ENCODE measurements around the gene IFNGR1.
"Not testable (repeated sequence)": the region's sequence is repeated elsewhere in the genome, so short reads cannot be mapped to it uniquely, and the experiment has no call there.

The IFNGR1 gene
- 37.1 reads per million, percentile 61 among the genes with 10 or more reads in this experiment for total RNA-seq

GRCh38 chr6:137218917-137219663 lies at the start of gene IFNGR1:
Gene IFNGR1 (minus strand): TSS chr6:137219385. CDS start chr6:137219327, 58 bp downstream.
- DNase-seq, result peak; percentile 91

- DNase-seq, result no peak
These were observed 49.7 kb upstream of the IFNGR1 start for GRCh38 chr6:137268911-137269310.

GRCh38 chr6:137266309-137266586 lies 47.1 kb upstream of the IFNGR1 start:
- no peak for DNase-seq

- no peak for DNase-seq
These were observed 46.5 kb upstream of the IFNGR1 start for GRCh38 chr6:137265561-137266308.

GRCh38 chr6:137264311-137265075 lies 45.3 kb upstream of the IFNGR1 start:
- no peak for DNase-seq

GRCh38 chr6:137261761-137262160 lies 42.6 kb upstream of the IFNGR1 start:
- DNase-seq, result no peak

- no peak for DNase-seq
These were observed 42.2 kb upstream of the IFNGR1 start for GRCh38 chr6:137261361-137261760.

- no peak for DNase-seq
These were observed 41.0 kb upstream of the IFNGR1 start for GRCh38 chr6:137260217-137260616.

- DNase-seq, result no peak
These were observed 40.2 kb upstream of the IFNGR1 start for GRCh38 chr6:137259349-137259748.

GRCh38 chr6:137258170-137258569 lies 39.0 kb upstream of the IFNGR1 start:
- no peak for DNase-seq

- no peak for DNase-seq
These were observed 37.3 kb upstream of the IFNGR1 start for GRCh38 chr6:137256350-137257103.

GRCh38 chr6:137254966-137255365 lies 35.8 kb upstream of the IFNGR1 start:
- no peak for DNase-seq

- not testable (repeated sequence) for DNase-seq
These were observed 35.2 kb upstream of the IFNGR1 start for GRCh38 chr6:137254430-137254829.

GRCh38 chr6:137248702-137249101 lies 29.5 kb upstream of the IFNGR1 start:
- DNase-seq, result no peak

GRCh38 chr6:137247724-137248123 lies 28.5 kb upstream of the IFNGR1 start:
- DNase-seq, result no peak

- no peak for DNase-seq
These were observed 27.6 kb upstream of the IFNGR1 start for GRCh38 chr6:137246791-137247202.

GRCh38 chr6:137246164-137246563 lies 27.0 kb upstream of the IFNGR1 start:
- no peak for DNase-seq

- no peak for DNase-seq
These were observed 22.4 kb upstream of the IFNGR1 start for GRCh38 chr6:137241481-137242038.

- no peak for DNase-seq
These were observed 21.0 kb upstream of the IFNGR1 start for GRCh38 chr6:137240168-137240567.

- DNase-seq, result no peak
These were observed 18.4 kb upstream of the IFNGR1 start for GRCh38 chr6:137237413-137238170.

GRCh38 chr6:137236581-137237355 lies 17.6 kb upstream of the IFNGR1 start:
- no peak for DNase-seq
